Upper lobe of left lung (tissue), 4 donors: Measurements from ENCODE around the gene ATPAF1.

ENCODE experiments used
- CTCF ChIP-seq, 6 experiments: fragments of 450-650 bp in 4 of 6; fragments of 200-600 bp in 2 of 6; sonication (generic) in 2 of 6; IDR thresholded peaks; one replicate each; pipeline ENCODE4 v1.5.1; 2016 to 2019; ENCODE audit warnings: antibody characterized with exemption in 6 of 6
- POLR2A ChIP-seq, 4 donors: fragments of 450-650 bp; IDR thresholded peaks; one replicate each; pipeline ENCODE4 v1.5.1; 2016 to 2017; ENCODE audit warnings: antibody characterized with exemption in 4 of 4, mild to moderate bottlenecking in 2 of 4
- POLR2AphosphoS5 ChIP-seq, 2 donors: sonication (generic); formaldehyde crosslinking; IDR thresholded peaks; one replicate each; pipeline ENCODE4 v1.5.1; 2017; ENCODE audit warnings: antibody characterized with exemption in 2 of 2

GRCh38 chr1:46582972-46583371, 85.2 kb downstream of the ATPAF1 start:
- TF ChIP-seq POLR2A (IDR thresholded peaks at IDR 0.05) (no peak), POLR2AphosphoS5 (IDR thresholded peaks at IDR 0.05) (no peak), CTCF (IDR thresholded peaks at IDR 0.05) (no peak)
